Measurements from ENCODE around the gene CDH6. TPM values are rescaled to one million over a fixed set of nuclear protein-coding genes. Genes with fewer than 3 reads are reported as not detected.

Gene CDH6
- total RNA-seq, 1 experiment from 2014 or later, result 0.12 TPM

DNA sequence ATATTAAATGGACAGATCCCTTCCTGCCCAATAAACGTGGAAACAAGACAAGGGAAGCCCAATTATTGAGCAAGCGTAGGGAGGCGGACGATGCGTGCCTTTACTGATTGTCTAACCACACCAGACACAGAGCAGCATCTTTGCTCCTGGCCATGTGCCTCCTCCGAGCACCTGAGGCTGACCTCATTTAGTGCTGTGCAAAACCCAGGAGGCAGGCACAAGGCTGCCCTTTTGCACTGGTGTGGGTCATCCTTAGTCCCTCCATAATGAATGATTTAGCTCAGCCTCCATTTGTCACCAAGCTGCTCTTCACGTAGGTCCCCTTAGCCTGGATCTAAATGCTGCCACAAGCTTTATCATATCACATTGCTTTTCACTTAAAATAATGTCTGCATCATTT lies 24.1 kb upstream of the CDH6 start:
- ChIA-PET CTCF (no interaction called here), POLR2A (no interaction called here), RAD21 (ENCODE audit: low non-redundant PET in 1 of 2, low total read pairs in 2 of 2, uncharacterized antibody in 2 of 2, unreplicated experiment in 2 of 2) (no interaction called here)
- H3K27me3 ChIP-seq (ENCODE audit: insufficient read depth, low read length), result no peaks in the 10 kb centered on the region
- ATAC-seq, result no peak
- no peaks in the 10 kb centered on the region for H3K9me2 ChIP-seq (ENCODE audit: insufficient read depth)
- no peak overlapping the region for H3K9ac ChIP-seq (ENCODE audit: low read length)
- no peak overlapping the region for H3K27ac ChIP-seq (ENCODE audit: low read depth, low read length)
- H2AFZ ChIP-seq (ENCODE audit: low read depth, low read length, poor library complexity, severe bottlenecking), result no peak overlapping the region
- H3K4me1 ChIP-seq (ENCODE audit: control insufficient read depth in 1 of 2, insufficient read depth in 2 of 2, low read length in 2 of 2), result no peaks in the 10 kb centered on the region
- DNase-seq (ENCODE audit: low read depth, low spot score), result no peak
- intact Hi-C loops (cut with micrococcal nuclease), result no loop called here
- BruUV-seq (replicated peaks), result no TSS peak
- H4K20me1 ChIP-seq (ENCODE audit: insufficient read depth), result no peaks in the 10 kb centered on the region
- peaks cover 0 to 3% of the 10 kb centered on the region in 2 experiments; a peak in 2 of 4 replicates for H3K9me3 ChIP-seq (ENCODE audit: control insufficient read depth in 1 of 2, insufficient read depth in 1 of 2, low read depth in 1 of 2, low read length in 2 of 2)
- H3K36me3 ChIP-seq (ENCODE audit: control insufficient read depth in 1 of 2, insufficient read depth in 2 of 2, low read length in 2 of 2), result no peaks in the 10 kb centered on the region
- no peak overlapping the region for H3K4me3 ChIP-seq (replicated peaks in 1 of 2; ENCODE audit: low read depth in 1 of 2, low read length in 2 of 2)
- H3K4me2 ChIP-seq (ENCODE audit: low read length), result no peak overlapping the region
- no peaks in the 10 kb centered on the region for H3K79me2 ChIP-seq (ENCODE audit: insufficient read depth, low read length)
- TF ChIP-seq, protein P1, sequence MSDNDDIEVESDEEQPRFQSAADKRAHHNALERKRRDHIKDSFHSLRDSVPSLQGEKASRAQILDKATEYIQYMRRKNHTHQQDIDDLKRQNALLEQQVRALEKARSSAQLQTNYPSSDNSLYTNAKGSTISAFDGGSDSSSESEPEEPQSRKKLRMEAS (IDR thresholded peaks at IDR 0.05), result no peak
- no peak for TF ChIP-seq POLR2A (IDR thresholded peaks at IDR 0.05; ENCODE audit: borderline replicate concordance, extremely low read depth, insufficient read depth, insufficient read length)
- TF ChIP-seq YY1 (IDR thresholded peaks at IDR 0.05; ENCODE audit: extremely low read depth, insufficient replicate concordance, low read depth, low read length), result no peak
- no peak for TF ChIP-seq ZFX (IDR thresholded peaks at IDR 0.05)
- TF ChIP-seq, protein P2, sequence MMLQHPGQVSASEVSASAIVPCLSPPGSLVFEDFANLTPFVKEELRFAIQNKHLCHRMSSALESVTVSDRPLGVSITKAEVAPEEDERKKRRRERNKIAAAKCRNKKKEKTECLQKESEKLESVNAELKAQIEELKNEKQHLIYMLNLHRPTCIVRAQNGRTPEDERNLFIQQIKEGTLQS (IDR thresholded peaks at IDR 0.05), result no peak
- no peak for TF ChIP-seq FOSL1 (IDR thresholded peaks at IDR 0.05; ENCODE audit: low read depth)
- TF ChIP-seq CBX3 (IDR thresholded peaks at IDR 0.05; ENCODE audit: low read depth), result no peak
- no peak for TF ChIP-seq ZNF274 (IDR thresholded peaks at IDR 0.05; ENCODE audit: low read depth, low read length)
- TF ChIP-seq EZH2phosphoT487 (IDR thresholded peaks at IDR 0.05; ENCODE audit: borderline replicate concordance), result no peak
- TF ChIP-seq ELF1 (IDR thresholded peaks at IDR 0.05; ENCODE audit: borderline replicate concordance, low read depth), result no peak
- TF ChIP-seq SP1 (IDR thresholded peaks at IDR 0.05; ENCODE audit: low read depth), result no peak
- TF ChIP-seq RAD21 (IDR thresholded peaks at IDR 0.05; ENCODE audit: low read depth), result no peak
- TF ChIP-seq TCF7L2 (IDR thresholded peaks at IDR 0.05; ENCODE audit: borderline replicate concordance, extremely low read depth, insufficient read depth, insufficient read length), result no peak
- TF ChIP-seq JUND (IDR thresholded peaks at IDR 0.05), result no peak
- TF ChIP-seq, protein P3, sequence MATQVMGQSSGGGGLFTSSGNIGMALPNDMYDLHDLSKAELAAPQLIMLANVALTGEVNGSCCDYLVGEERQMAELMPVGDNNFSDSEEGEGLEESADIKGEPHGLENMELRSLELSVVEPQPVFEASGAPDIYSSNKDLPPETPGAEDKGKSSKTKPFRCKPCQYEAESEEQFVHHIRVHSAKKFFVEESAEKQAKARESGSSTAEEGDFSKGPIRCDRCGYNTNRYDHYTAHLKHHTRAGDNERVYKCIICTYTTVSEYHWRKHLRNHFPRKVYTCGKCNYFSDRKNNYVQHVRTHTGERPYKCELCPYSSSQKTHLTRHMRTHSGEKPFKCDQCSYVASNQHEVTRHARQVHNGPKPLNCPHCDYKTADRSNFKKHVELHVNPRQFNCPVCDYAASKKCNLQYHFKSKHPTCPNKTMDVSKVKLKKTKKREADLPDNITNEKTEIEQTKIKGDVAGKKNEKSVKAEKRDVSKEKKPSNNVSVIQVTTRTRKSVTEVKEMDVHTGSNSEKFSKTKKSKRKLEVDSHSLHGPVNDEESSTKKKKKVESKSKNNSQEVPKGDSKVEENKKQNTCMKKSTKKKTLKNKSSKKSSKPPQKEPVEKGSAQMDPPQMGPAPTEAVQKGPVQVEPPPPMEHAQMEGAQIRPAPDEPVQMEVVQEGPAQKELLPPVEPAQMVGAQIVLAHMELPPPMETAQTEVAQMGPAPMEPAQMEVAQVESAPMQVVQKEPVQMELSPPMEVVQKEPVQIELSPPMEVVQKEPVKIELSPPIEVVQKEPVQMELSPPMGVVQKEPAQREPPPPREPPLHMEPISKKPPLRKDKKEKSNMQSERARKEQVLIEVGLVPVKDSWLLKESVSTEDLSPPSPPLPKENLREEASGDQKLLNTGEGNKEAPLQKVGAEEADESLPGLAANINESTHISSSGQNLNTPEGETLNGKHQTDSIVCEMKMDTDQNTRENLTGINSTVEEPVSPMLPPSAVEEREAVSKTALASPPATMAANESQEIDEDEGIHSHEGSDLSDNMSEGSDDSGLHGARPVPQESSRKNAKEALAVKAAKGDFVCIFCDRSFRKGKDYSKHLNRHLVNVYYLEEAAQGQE (IDR thresholded peaks at IDR 0.05; ENCODE audit: low read depth), result no peak
- TF ChIP-seq SIN3A (IDR thresholded peaks at IDR 0.05; ENCODE audit: low read depth), result no peak
- TF ChIP-seq EGR1 (IDR thresholded peaks at IDR 0.05; ENCODE audit: low read depth), result no peak
- TF ChIP-seq SRF (IDR thresholded peaks at IDR 0.05; ENCODE audit: low read depth), result no peak
- no peak for TF ChIP-seq POLR2AphosphoS5 (IDR thresholded peaks at IDR 0.05; ENCODE audit: low read depth, low read length)
